ENCODE measurements around the gene DTX3.
A peak's percentile ranks its signal among the peaks of the same experiment; 100 is the strongest.
"Not testable (repeated sequence)": the region's sequence is repeated elsewhere in the genome, so short reads cannot be mapped to it uniquely, and the experiment has no call there.

Gene DTX3

DNA sequence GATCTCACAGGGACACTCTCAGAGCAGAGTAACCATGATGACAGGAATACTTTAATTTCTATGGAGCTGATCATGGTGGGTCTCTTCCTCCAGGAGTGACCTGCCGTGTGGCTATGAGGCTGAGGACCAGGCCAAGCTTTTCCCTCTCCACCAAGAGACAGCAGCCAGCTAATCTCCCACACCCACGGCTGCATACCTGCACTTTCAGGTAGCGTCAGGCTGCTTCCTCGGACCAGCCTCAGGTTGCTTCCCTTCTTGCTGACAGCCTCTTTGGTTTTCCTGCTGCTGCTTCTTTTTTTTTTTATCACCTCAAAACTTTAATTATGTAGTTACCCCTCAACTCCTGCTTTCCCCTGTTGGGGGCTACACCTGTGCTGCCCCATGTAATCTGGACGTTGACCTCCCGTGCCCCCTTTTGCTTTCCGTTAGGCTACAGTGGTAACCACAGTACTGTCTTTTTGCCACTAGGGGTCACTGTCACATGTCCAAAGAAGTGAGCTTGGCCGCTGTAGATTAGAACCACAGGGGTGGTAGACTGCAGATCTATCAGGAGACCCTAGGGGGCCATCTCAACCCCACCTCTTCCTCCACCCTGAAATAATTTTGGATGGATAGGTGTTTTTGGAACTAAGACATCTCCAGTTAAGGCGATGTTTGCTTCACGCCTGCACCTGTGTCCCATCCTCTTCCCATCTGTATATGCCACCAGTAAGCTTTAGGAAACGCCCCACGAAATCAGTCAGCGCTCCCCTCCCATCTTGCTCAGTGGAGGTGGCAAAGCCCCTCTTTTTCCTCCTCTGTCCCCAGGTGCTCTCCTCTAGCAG lies 21.4 kb upstream of the DTX3 start:
- DNase-seq (ENCODE audit: low spot score), result peak; percentile 92

DNA sequence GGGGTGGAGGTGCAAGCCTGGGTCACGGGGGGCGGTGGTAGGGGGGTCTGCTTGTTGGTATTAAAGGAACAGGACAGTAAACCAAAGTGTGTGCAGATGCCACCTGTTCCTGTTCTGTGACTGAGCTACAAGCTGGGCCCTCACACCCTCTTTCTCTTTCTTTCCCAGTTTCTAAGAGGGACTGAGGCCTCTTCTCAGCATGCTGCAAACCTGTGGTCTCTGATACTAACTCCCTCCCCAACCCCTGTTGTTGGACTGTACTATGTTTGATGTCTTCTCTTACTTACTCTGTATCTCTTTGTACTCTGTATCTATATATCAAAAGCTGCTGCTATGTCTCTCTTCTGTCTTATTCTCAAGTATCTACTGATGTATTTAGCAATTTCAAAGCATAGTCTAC lies 20.6 kb upstream of the DTX3 start:
- DNase-seq (ENCODE audit: low spot score), result no peak

DNA sequence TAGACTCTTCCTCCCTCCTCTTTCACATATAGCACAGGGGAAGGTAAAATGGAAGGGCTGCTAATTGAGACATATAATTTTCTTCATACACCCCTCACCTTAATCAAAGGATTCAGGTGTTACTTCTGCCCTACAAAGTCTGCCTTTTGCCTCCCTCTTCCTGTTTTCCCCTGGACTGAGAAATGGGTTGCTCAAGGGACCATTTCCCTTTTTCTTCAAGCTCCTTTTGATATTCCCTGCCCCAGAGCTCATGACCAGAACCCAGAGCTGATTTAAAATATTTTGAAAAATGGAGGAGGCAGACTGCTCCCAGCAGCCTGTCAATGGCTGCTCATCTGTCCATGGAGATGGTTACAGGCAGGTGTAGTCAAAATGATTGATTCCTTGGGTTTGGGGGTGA lies 19.9 kb upstream of the DTX3 start:
- DNase-seq (ENCODE audit: low spot score), result no peak

DNA sequence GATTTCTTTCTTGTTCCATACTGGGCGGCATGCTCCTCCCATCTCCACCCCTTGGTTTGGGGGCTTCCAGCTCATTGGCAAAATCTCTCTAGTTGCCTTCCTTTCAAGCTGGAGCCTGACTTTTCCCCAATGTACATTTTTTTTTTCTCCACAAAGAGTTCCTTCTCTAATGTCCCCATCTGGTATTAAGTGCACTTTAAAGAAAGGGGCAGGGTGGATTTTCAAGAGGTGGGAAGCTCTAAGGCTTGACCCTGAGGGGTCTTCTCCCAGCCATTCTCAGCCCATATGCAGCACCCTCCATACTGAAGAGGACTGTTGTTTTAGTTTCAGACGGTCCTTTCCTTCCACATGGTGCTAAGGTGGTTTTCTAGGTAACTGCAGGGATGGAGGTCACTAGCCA lies 19.5 kb upstream of the DTX3 start:
- no peak for DNase-seq (ENCODE audit: low spot score)

DNA sequence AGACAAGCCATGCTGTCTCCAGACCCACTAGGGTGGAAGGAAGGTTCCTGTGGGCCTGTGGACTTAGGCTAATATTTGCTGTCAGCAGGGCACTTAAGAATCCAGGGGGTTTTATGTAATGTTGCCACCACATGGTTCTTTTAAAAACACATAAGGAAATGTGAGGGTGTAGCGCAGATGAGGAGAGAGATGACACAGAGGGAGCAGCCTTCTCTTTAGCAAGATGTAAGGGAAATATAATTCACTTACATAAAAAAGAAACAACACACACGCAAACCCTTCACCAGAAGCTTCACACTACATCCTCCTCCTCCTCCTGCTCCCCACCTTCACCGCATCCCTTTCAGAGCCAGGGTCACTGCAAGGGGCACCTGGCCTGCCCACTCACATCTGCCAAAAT lies 18.5 kb upstream of the DTX3 start:
- no peak for DNase-seq (ENCODE audit: low spot score)

DNA sequence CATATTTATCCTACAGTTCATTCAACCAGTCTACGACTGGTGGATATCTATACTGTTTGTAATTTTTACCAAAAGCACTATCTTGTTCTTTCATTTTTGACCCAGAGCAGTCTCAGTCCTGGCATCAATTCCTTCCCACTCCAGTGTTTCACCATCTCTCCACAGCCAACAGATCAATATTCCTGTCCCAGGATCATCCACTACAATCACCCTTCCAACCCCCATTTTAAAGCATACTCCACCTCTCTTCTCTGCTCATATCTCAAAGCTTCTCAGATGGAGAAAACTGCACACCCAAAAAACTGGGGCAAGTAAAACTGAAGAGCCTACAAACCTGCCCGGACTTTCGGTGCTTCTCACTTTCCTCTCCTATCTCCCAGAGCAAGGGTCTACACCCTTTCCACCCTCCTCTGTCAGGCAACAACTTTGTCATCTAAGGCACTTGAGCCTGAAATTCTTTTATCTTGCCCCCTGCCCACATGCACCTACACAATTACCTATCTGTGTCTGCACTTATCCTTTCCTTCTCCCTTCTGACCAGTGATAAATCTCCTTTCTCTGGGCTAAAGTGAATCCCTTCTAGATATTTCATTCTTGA lies 17.7 kb upstream of the DTX3 start:
- DNase-seq (ENCODE audit: low spot score), result no peak

DNA sequence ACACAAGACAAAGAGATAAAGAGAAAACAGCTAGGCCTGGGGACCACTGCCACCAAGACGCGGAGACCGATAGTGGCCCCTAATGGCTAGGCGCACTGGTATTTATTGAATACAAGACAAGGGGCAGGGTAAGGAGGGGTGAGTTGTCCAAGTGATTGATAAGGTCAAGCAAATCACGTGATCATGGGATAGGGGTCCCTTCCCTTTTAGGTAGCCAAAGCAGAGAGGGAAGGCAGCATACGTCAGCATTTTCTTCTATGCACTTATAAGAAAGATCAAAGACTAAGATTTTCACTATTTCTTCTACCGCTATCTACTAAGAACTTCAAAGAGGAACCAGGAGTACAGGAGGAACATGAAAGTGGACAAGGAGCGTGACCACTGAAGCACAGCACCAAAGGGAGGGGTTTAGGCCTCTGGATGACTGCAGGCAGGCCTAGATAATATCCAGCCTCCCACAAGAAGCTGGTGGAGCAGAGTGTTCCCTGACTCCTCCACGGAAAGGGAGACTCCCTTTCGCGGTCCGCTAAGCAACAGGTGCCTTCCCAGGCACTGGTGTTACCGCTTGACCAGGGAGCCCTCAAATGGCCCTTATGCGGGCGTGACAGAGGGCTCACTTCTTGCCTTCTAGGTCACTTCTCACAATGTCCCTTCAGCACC lies 15.5 kb upstream of the DTX3 start:
- not testable (repeated sequence) for DNase-seq (ENCODE audit: low spot score)

DNA sequence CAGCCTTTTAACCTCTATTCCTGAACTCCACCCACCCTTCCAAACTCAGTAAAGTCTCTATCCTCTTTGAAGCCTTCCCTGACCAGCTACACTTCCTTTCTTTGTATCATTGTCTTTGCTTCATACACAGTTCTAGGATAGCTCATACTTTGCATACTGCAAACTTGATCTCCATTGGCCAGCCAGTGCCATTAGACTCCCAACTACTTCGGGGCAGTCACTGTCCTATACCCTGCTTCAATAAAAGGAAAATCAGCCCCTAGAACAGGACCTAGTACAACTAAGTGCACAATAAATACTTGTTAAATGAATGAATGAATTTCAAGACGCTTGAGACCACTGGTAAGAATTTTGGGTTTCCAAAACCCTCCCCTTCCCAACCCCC lies 14.2 kb upstream of the DTX3 start:
- no peak for DNase-seq (ENCODE audit: low spot score)

DNA sequence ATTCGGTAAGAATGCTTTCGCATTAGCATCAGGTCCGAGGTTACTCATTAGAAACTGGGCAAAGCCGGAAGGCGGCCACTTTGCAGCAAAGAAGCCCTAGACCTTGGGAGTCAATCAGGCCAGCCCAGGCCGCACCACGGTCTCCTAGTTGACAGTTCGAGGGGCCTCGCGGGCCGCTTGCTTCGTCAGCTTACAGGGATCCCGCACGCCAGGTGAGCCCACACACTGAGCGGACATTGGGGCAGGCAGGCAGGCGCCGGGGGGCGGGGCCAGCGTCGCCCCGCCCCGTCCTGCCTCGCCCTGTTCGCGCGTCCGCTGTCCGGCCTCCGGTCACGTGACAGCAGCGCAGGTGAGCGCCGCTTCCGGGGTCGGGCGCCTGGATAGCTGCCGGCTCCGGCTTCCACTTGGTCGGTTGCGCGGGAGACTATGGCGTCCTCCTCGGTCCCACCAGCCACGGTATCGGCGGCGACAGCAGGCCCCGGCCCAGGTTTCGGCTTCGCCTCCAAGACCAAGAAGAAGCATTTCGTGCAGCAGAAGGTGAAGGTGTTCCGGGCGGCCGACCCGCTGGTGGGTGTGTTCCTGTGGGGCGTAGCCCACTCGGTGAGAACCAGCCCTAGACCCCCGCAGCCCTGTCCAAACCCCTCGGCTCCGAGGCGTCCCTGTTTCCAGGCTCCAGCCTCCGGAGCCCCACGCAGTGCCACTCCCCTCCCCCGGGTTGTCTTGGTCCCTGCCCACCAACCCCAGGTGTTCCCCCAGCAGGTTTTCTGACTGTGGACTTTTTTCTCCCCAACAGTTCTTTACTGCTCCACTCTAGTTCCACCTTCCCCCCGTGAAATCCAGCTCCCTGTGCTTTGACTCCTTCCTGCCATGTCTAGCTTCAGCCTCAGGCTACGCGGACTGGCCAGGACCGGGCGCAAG lies 13.5 kb upstream of the DTX3 start, which contains the start of gene PIP4K2C:
Gene PIP4K2C, plus strand, starts transcription at position 329 of the 918 bp plus-strand sequence. Its CDS starts 98 bp downstream, at position 427.
- DNase-seq (ENCODE audit: low spot score), result peak; percentile 91

DNA sequence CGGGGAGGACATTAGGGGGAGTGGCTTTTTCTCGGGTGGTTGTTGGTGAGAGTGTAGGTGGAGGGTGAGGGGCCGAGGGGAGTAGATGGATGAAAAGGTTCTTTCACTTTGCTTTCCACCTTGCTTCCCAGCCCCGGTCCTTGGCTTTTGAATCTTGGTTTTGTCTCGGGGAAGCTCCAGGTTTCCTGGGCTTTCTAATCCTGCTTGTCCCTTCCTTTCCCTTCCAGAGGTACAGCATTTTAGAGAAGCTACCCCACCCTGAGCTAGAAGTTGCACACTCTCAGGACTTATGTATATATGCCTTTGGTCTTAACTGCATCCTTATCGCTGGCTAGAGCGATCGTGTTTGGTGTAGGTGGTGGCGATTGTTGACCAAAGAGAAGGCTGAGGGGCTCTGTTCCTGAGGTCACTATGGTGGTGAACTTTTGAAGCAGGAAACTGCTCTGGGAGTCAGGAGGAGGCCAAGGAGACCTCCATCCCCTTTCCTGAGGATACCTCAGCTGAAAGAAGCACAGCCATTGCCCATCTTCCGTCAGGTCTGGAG lies 12.8 kb upstream of the DTX3 start:
- no peak for DNase-seq (ENCODE audit: low spot score)

DNA sequence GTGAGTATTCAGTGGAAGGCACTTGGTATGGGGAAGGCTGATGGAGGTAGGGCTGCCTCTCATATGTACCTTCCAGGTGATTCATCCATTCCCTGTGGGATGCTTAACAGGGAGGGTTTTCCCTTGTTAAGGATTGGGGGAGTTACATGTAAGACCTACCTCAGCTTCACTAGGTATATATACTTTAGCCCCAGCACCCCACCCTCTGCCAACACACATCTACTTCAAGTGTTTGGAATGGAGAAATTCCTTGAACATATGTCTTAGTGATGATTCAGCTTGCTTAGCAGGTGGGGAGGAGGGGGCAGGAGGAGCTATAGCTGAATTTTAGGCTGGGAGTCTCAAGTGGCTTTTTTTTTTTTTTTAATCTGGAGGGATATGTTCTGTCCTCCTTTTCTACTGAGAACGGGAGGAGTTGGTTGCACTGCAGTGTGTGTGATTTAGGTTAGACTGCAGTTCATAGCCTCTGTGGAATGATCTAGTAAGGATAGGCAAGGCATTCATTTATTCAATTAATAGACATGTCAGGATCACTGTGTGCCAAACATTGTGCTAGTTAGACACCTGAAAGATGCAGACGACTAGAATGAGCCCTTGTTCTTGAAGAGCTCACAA lies 12.0 kb upstream of the DTX3 start:
- no peak for DNase-seq (ENCODE audit: low spot score)

DNA sequence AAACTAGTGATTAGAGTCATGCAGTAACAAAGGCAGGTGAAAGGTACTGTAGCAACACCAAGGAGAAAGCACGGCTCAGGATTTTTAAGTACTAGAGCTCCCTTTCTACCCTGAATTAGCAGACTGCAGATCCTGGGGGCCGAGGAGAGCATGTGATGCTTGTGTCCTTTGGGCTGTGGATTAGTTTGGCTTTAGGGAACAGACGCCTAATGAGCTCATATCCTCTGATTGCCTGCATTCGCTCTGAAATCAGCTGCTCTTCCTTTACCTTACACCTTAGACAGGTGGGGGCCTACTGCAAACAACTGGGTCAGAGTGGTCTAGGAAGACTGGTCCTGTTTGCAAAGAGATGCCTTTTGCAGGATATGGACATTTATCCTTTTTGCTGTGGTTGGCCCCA lies 11.4 kb upstream of the DTX3 start:
- DNase-seq (ENCODE audit: low spot score), result no peak

DNA sequence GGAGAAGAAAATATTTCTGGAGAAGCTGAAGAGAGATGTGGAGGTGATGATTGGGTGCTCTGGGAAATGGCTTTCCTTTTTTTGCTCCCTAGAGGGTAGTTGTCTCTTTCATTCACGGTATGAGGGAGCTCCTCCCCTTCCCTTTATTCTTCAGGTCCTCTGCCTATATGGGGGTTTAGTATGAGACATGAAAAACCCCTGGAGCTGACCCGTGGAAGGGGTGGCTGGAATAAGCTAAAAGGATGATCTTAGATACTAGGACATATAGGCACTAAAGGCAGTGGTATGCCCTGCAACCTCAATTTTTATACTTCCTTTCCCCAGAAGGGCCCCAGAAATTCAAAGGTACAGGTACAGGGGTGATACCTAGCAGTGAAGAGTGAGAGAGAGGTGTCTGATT lies 4.2 kb upstream of the DTX3 start:
- no peak for DNase-seq (ENCODE audit: low spot score)

DNA sequence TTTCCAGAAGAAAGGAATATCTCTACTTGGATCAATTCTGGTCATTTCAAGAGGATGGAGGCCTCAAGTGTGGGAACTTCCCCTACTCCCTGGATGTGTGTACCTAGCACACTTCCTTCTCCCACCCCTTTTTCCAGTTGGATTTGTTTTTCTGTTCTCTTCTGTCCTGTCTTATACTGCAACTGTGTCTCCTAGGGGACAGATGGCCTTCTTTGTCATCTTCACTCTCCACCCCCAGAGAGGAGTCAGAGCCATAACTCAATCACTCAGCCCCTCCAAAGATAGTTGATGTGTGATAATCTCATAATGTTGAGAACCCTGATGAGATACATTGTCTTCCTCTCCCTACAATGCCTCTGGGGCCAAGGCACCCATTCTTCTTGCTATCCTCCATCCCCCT lies 2.1 kb upstream of the DTX3 start:
- no peak for DNase-seq (ENCODE audit: low spot score)

DNA sequence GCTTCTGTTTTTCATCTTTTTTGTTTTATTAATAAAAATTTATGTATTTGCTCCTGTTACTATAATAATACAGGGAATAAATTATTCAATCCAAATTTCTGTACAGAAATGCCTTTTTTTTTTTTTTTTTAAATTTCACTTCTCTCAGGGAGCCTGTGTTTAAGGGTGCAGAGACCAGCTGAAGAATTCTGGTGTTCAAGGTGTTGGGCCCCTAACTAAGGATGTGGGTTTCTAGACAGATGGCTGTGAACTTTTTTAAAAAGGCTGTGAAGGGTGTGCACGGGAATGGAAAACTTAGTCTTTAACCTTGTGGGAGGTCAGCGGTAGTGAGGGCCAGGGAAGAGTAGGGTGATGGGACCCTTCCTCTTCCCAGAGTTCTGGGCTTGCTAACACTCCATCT lies 1.3 kb upstream of the DTX3 start:
- no peak for DNase-seq (ENCODE audit: low spot score)

DNA sequence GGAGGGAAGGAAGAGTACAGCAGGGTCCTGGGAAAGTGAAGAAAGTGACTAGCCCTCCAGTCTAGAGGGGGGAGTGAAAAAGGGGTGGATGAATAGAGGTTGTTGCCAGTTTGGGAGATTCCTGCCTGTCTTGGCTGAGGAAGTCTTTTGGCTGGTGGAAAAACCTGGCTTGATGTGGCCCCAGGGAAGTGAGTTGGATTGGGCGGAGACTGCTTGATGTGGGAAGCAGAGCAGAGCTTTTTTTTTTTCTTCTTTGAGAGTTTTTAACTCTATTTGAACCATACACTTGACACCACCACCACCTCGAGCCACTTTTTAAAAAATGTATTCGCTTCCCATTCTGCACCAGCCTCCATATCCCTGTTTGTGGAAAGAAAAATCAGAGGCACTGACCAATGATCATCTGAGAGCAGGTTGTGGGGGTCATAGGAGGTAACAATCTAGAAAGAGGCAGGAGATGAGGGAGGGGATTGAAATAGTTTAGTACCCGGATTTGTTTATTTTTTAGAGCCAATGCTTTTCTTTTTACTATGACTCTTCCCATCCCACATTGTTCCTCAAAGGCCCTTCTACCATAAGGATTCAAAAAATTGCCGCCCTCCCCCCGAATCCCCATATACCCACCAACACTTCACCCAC lies 690 bp upstream of the DTX3 start:
- peak; percentile 51 for DNase-seq (ENCODE audit: low spot score)

DNA sequence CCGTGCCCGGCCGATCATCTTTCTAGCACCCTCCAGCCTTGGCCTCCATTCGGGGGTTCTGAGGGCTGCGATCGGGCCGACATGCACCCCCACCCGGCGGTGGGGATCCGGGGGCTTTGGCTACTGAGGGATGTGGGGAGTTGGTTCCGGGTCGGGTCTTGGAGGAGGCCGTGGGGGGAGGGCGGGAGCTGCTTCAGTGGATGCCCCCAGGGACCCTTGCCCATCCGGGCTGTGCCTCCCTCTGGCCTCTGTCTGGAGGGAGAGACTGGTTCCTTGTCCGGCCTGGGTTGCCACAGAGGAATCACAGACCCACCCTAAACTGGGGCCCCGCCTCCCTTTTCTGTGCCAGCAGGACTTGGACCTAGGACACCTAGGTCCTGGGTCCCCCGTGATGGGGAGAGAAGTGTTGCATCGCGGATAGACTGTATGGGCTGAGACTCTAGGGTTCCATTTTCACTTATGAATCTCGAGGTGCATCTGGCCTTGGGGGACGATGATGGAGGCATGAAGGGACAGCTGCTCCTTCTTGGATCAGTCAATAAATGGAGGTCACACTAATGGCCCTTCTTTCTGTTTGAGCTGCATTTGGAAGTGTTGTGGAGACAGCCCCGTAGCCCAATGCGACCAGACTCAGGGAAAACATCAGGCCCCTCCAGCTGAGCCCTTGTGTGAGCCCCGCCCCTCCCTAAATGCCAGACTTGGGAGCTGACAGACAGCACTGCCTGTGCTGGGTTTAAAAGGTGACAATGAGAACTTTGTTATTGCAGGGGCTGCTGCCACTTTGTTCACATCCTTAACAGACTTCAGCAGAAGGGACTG lies 577 bp downstream of the DTX3 start:
- peak; percentile 72 for DNase-seq (ENCODE audit: low spot score)

DNA sequence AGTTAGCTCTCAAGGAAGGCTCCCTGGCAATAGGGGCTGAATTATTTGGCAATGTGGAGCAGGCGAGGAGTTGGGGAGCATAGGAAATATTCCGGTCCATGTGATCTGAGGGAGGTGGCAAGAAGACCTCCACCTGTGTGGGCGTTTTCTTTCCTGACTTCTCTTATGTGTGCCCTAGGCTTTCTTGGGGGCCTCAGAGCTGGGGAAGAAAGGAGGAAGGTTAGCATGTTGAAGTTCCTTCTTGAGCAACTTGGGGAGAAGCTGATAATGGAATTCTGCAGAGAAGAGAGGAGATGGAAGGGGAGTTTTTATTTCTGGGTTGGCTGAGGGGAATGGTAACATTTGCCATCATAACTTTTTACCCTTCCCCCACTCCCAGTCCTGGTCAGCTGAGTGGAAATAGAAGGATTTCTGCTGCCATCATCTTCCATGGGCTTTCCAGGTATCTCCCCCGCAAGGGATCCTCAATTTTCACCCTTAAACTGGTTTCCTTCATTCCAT lies 1.2 kb downstream of the DTX3 start:
- no peak for DNase-seq (ENCODE audit: low spot score)

DNA sequence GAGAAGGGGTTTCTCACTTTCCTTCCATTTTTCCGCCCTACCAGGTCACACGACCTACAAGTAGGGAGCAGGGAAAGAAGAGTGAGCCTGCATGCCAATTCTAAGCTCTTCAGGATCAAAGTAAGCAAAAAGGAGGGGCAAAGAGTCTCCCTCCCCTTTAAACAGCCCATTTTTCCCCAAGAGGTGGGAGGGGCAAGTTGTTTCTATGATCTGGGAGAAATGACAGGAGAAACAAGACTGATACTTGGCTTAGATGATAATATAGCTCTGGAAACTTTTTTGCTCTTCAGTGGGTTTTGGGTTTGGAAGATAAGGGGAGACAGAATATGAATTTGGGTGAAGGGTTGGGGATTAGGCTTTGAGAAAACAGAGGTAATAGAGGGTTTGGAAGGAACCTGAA lies 1.8 kb downstream of the DTX3 start:
- DNase-seq (ENCODE audit: low spot score), result no peak

DNA sequence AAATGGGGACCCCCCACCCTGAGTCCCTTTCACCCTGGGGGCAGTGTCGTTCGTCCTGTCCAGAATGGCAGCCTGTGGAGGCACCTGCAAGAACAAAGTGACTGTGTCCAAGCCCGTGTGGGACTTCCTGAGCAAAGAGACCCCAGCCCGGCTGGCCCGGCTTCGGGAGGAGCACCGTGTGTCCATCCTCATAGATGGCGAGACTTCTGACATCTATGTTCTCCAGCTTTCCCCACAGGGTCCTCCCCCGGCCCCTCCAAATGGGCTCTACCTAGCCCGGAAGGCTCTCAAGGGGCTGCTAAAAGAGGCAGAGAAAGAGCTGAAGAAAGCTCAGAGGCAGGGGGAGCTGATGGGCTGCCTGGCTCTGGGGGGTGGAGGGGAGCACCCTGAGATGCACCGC lies 2.2 kb downstream of the DTX3 start:
- no peak for DNase-seq (ENCODE audit: low spot score)
